ENCODE data around the gene LRBA.
A peak's percentile ranks its signal among the peaks of the same experiment; 100 is the strongest.
"Not testable (repeated sequence)": the region's sequence is repeated elsewhere in the genome, so short reads cannot be mapped to it uniquely, and the experiment has no call there.

Gene LRBA

GRCh38 chr4:150939530-150939929 is 75.6 kb downstream of the LRBA start:
- no peak for DNase-seq (ENCODE audit: insufficient read length, low spot score)
- FAIRE-seq, result no peak

DNA sequence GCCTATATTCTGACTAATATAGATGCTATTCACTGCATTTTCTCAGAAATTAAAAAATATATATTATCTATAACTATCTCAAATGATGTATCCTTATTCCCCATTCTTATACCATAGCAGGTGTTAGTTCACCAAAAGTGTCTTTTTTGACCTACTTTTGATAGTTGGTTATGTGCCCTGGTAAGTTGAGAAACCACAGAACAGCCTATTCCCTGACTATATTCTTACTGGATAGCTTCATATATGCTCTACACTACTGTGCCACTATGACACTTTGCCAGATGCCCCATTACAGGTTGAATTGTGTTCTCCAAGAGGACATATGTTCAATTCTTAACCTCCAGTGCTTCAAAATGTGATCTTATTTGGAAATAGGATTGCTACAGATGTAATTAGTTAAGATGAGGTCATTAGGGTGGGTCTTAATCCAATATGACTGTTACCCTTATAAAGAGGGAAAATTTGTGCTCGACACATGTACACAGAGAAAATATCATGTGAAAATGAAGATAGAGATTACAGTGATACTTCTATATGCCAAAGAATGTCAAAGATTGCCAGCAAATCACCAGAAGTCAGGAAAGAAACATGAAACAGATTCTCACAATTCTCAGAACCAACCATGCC is 76.1 kb downstream of the LRBA start:
- TF ChIP-seq POLR2A (IDR thresholded peaks at IDR 0.05; ENCODE audit: low read depth, low read length) (no peak), POU2F2 (IDR thresholded peaks at IDR 0.05; ENCODE audit: low read depth, low read length) (no peak), POLR2AphosphoS5 (IDR thresholded peaks at IDR 0.05; ENCODE audit: low read depth, low read length) (no peak), SPI1 (IDR thresholded peaks at IDR 0.05; ENCODE audit: low read depth, low read length) (no peak), PAX5 (IDR thresholded peaks at IDR 0.05; ENCODE audit: insufficient read depth, low read length, severe bottlenecking) (no peak), TAF1 (IDR thresholded peaks at IDR 0.05; ENCODE audit: low read depth, low read length) (no peak)
- DNase-seq (ENCODE audit: insufficient read length, low spot score) (no peak), FAIRE-seq (peak; percentile 57)

More at GRCh38 chr4:150939530-150939929, 75.6 kb downstream of the LRBA start:
- TF ChIP-seq SPI1 (IDR thresholded peaks at IDR 0.05; ENCODE audit: low read depth, low read length) (no peak), POLR2AphosphoS5 (IDR thresholded peaks at IDR 0.05; ENCODE audit: low read depth, low read length) (no peak), POLR2A (IDR thresholded peaks at IDR 0.05; ENCODE audit: low read depth, low read length) (no peak), POU2F2 (IDR thresholded peaks at IDR 0.05; ENCODE audit: low read depth, low read length) (no peak), PAX5 (IDR thresholded peaks at IDR 0.05; ENCODE audit: insufficient read depth, low read length, severe bottlenecking) (no peak), TAF1 (IDR thresholded peaks at IDR 0.05; ENCODE audit: low read depth, low read length) (no peak)

- FAIRE-seq (no peak), DNase-seq (ENCODE audit: insufficient read length, low spot score) (no peak)
- no peak for TF ChIP-seq POLR2A (IDR thresholded peaks at IDR 0.05; ENCODE audit: low read depth, low read length)
- TF ChIP-seq PAX5 (IDR thresholded peaks at IDR 0.05; ENCODE audit: insufficient read depth, low read length, severe bottlenecking), result no peak
- TF ChIP-seq TAF1 (IDR thresholded peaks at IDR 0.05; ENCODE audit: low read depth, low read length), result no peak
- TF ChIP-seq POLR2AphosphoS5 (IDR thresholded peaks at IDR 0.05; ENCODE audit: low read depth, low read length), result no peak
- TF ChIP-seq POU2F2 (IDR thresholded peaks at IDR 0.05; ENCODE audit: low read depth, low read length), result no peak
- no peak for TF ChIP-seq SPI1 (IDR thresholded peaks at IDR 0.05; ENCODE audit: low read depth, low read length)
These were observed 76.7 kb downstream of the LRBA start for GRCh38 chr4:150938417-150938816.

DNA sequence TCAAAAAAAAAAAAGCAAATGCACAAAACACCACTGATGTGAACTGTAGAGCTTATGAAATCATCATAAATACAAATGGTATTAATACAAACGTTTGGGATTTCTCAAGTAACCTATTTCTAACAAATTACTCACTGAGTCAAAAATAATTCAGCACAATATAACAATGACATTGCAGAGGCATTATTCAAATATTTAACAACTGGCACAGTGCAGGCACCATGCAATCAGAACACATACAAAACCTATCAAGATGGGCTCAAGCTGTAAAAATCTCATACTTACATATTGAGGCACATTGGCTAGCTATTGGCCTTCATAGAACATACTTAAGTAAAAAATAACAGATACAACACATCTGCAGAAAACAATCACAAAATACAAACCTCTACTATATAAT is 81.1 kb downstream of the LRBA start:
- no peak for TF ChIP-seq POU2F2 (IDR thresholded peaks at IDR 0.05; ENCODE audit: low read depth, low read length)
- TF ChIP-seq SPI1 (IDR thresholded peaks at IDR 0.05; ENCODE audit: low read depth, low read length), result no peak
- TF ChIP-seq POLR2A (IDR thresholded peaks at IDR 0.05; ENCODE audit: low read depth, low read length), result no peak
- no peak for TF ChIP-seq POLR2AphosphoS5 (IDR thresholded peaks at IDR 0.05; ENCODE audit: low read depth, low read length)
- no peak for TF ChIP-seq TAF1 (IDR thresholded peaks at IDR 0.05; ENCODE audit: low read depth, low read length)
- no peak for TF ChIP-seq PAX5 (IDR thresholded peaks at IDR 0.05; ENCODE audit: insufficient read depth, low read length, severe bottlenecking)
- FAIRE-seq (no peak), DNase-seq (ENCODE audit: insufficient read length, low spot score) (no peak)

- no peak for TF ChIP-seq TAF1 (IDR thresholded peaks at IDR 0.05; ENCODE audit: low read depth, low read length)
- TF ChIP-seq POLR2A (IDR thresholded peaks at IDR 0.05; ENCODE audit: low read depth, low read length), result no peak
- TF ChIP-seq SPI1 (IDR thresholded peaks at IDR 0.05; ENCODE audit: low read depth, low read length), result no peak
- no peak for TF ChIP-seq POLR2AphosphoS5 (IDR thresholded peaks at IDR 0.05; ENCODE audit: low read depth, low read length)
- FAIRE-seq (no peak), DNase-seq (ENCODE audit: insufficient read length, low spot score) (no peak)
These were observed 83.3 kb downstream of the LRBA start for GRCh38 chr4:150931796-150932195.

GRCh38 chr4:150931005-150931404 is 84.1 kb downstream of the LRBA start:
- DNase-seq (ENCODE audit: insufficient read length, low spot score), result no peak
- FAIRE-seq, result no peak
- TF ChIP-seq POLR2A (IDR thresholded peaks at IDR 0.05; ENCODE audit: low read depth, low read length), result no peak
- TF ChIP-seq TAF1 (IDR thresholded peaks at IDR 0.05; ENCODE audit: low read depth, low read length), result no peak

DNA sequence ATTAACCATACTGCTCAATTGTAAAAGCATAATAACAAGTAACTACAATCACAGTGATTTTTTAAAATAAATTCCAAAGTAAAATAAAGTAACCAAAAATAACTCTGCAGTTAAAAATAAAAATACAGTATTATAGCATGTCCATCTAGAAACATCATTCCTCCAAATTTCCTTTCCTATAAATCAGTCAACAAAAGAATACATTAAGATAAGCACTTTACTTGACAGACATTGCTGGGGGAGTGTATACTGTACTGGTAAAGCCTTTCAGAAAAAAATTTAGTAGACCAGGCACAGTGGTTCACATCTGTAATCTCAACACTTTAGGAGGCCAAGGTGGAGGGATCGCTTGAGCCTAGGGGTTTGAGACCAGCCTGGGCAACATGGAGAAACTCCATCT is 91.1 kb downstream of the LRBA start:
- no peak for FAIRE-seq
- no peak for DNase-seq (ENCODE audit: insufficient read length, low spot score)
- TF ChIP-seq POLR2A (IDR thresholded peaks at IDR 0.05; ENCODE audit: low read depth, low read length) (no peak), POU2F2 (IDR thresholded peaks at IDR 0.05; ENCODE audit: low read depth, low read length) (no peak), POLR2AphosphoS5 (IDR thresholded peaks at IDR 0.05; ENCODE audit: low read depth, low read length) (no peak)

DNA sequence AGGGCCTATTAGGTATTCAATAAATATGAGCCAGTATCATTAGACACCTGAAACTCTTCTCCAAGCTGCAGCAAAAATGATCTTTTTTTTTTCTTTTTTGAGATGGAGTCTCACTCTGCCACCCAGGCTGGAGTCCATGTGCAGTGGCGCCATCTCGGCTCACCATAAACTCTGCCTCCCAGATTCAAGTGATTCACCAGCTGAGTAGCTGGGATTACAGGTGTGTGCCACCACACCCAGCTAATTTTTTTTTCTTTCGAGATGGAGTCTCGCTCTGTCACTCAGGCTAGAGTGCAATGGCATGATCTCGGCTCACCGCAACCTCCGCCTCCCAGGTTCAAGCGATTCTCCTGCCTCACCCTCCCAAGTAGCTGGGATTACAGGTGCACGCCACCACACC is 93.6 kb downstream of the LRBA start:
- DNase-seq (ENCODE audit: insufficient read length, low spot score); FAIRE-seq: not testable (repeated sequence)

DNA sequence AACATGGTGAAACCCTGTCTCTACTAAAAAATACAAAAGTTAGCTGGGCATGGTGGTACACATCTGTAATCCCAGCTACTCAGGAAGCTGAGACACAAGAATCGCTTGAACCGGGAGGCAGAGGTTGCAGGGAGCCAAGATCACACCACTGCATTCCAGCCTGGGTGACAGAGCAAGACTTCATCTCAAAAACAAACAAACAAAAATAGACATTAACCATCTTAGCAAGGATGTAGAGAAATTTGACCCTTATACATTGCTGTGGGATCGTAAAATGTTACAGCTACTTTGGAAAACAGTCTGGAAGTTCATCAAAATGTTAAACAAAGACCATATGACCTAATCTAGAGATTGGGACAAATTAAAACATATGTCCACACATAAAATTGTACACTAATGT is 96.5 kb downstream of the LRBA start:
- not testable (repeated sequence) for FAIRE-seq; DNase-seq (ENCODE audit: insufficient read length, low spot score)

GRCh38 chr4:150911326-150911725 is 103.8 kb downstream of the LRBA start:
- no peak for TF ChIP-seq POLR2A (IDR thresholded peaks at IDR 0.05; ENCODE audit: low read depth, low read length)
- no peak for TF ChIP-seq POU2F2 (IDR thresholded peaks at IDR 0.05; ENCODE audit: low read depth, low read length)
- no peak for TF ChIP-seq POLR2AphosphoS5 (IDR thresholded peaks at IDR 0.05; ENCODE audit: low read depth, low read length)
- TF ChIP-seq SPI1 (IDR thresholded peaks at IDR 0.05; ENCODE audit: low read depth, low read length), result no peak
- TF ChIP-seq PAX5 (IDR thresholded peaks at IDR 0.05; ENCODE audit: insufficient read depth, low read length, severe bottlenecking), result no peak
- DNase-seq (ENCODE audit: insufficient read length, low spot score) (no peak), FAIRE-seq (no peak)

DNA sequence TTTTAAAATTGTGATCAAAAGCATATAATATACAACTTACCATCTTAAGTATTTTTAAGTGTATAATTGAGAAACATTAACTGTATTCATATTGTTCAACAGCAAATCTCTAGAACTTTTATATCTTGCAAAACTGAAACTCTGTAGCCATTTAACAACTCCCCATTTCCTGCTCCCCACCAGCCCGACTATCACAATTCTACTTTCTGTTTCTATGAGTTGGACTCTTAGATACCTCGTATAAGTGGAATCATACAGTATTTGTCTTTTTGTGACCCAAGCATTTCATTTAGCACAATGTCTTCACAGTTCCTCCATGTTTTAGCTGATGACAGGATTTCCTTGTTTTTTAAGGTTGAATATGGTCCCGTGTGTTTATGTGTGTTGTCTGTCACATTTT is 106.0 kb downstream of the LRBA start:
- peak; percentile 66 for FAIRE-seq

More for the DNA sequence above, 106.0 kb downstream of the LRBA start:
- TF ChIP-seq POU2F2 (IDR thresholded peaks at IDR 0.05; ENCODE audit: low read depth, low read length) (no peak), TAF1 (IDR thresholded peaks at IDR 0.05; ENCODE audit: low read depth, low read length) (no peak), POLR2A (IDR thresholded peaks at IDR 0.05; ENCODE audit: low read depth, low read length) (no peak), PAX5 (IDR thresholded peaks at IDR 0.05; ENCODE audit: insufficient read depth, low read length, severe bottlenecking) (no peak), POLR2AphosphoS5 (IDR thresholded peaks at IDR 0.05; ENCODE audit: low read depth, low read length) (no peak), SPI1 (IDR thresholded peaks at IDR 0.05; ENCODE audit: low read depth, low read length) (no peak)
- DNase-seq (ENCODE audit: insufficient read length, low spot score), result no peak

All from GM12891 (cell line).